ENCODE results near the gene TMEM60.
A peak's percentile ranks its signal among the peaks of the same experiment; 100 is the strongest.
"Not testable (repeated sequence)": the region's sequence is repeated elsewhere in the genome, so short reads cannot be mapped to it uniquely, and the experiment has no call there.

TMEM60 gene

GRCh38 chr7:77798394-77799077 is at the start of gene TMEM60, which contains the start of gene PHTF2:
TSS of gene TMEM60 (minus strand) at chr7:77798434. CDS start at chr7:77794373, 4,061 bp downstream.
TSS of gene PHTF2 (plus strand) at chr7:77798773.
- peak; percentile 99 for DNase-seq (ENCODE audit: low read depth)

GRCh38 chr7:77846317-77847092 is 48.3 kb upstream of the TMEM60 start:
- DNase-seq (ENCODE audit: low read depth): no peak

- no peak for DNase-seq (ENCODE audit: low read depth)
These were observed 45.0 kb upstream of the TMEM60 start for GRCh38 chr7:77843194-77843593.

GRCh38 chr7:77839919-77840318 is 41.7 kb upstream of the TMEM60 start:
- DNase-seq (ENCODE audit: low read depth): no peak

GRCh38 chr7:77838929-77839491 is 40.8 kb upstream of the TMEM60 start:
- no peak for DNase-seq (ENCODE audit: low read depth)

- no peak for DNase-seq (ENCODE audit: low read depth)
These were observed 39.7 kb upstream of the TMEM60 start for GRCh38 chr7:77837966-77838365.

- DNase-seq (ENCODE audit: low read depth): no peak
These were observed 39.0 kb upstream of the TMEM60 start for GRCh38 chr7:77837275-77837674.

GRCh38 chr7:77836425-77836824 is 38.2 kb upstream of the TMEM60 start:
- DNase-seq (ENCODE audit: low read depth): not testable (repeated sequence)

GRCh38 chr7:77833136-77833535 is 34.9 kb upstream of the TMEM60 start:
- DNase-seq (ENCODE audit: low read depth): no peak

GRCh38 chr7:77831953-77832352 is 33.7 kb upstream of the TMEM60 start:
- DNase-seq (ENCODE audit: low read depth): no peak

- no peak for DNase-seq (ENCODE audit: low read depth)
These were observed 33.2 kb upstream of the TMEM60 start for GRCh38 chr7:77831481-77831880.

GRCh38 chr7:77830649-77831355 is 32.6 kb upstream of the TMEM60 start:
- no peak for DNase-seq (ENCODE audit: low read depth)

- DNase-seq (ENCODE audit: low read depth): no peak
These were observed 29.8 kb upstream of the TMEM60 start for GRCh38 chr7:77827999-77828398.

- DNase-seq (ENCODE audit: low read depth): no peak
These were observed 28.1 kb upstream of the TMEM60 start for GRCh38 chr7:77826300-77826699.

GRCh38 chr7:77825131-77825530 is 26.9 kb upstream of the TMEM60 start:
- DNase-seq (ENCODE audit: low read depth): no peak

- no peak for DNase-seq (ENCODE audit: low read depth)
These were observed 26.4 kb upstream of the TMEM60 start for GRCh38 chr7:77824636-77825035.

GRCh38 chr7:77823787-77824186 is 25.6 kb upstream of the TMEM60 start:
- no peak for DNase-seq (ENCODE audit: low read depth)

GRCh38 chr7:77822269-77822668 is 24.0 kb upstream of the TMEM60 start:
- no peak for DNase-seq (ENCODE audit: low read depth)

GRCh38 chr7:77820967-77821366 is 22.7 kb upstream of the TMEM60 start:
- no peak for DNase-seq (ENCODE audit: low read depth)

- no peak for DNase-seq (ENCODE audit: low read depth)
These were observed 20.8 kb upstream of the TMEM60 start for GRCh38 chr7:77819021-77819420.

GRCh38 chr7:77813180-77813579 is 14.9 kb upstream of the TMEM60 start:
- no peak for DNase-seq (ENCODE audit: low read depth)

- no peak for DNase-seq (ENCODE audit: low read depth)
These were observed 14.1 kb upstream of the TMEM60 start for GRCh38 chr7:77812290-77812685.

All from non-pigmented ciliary epithelial cell (primary cell).